HepG2 (cell line): ENCODE measurements around the gene AGMO. TPM values are rescaled to one million over a fixed set of nuclear protein-coding genes. Genes with fewer than 3 reads are reported as not detected.

Source experiments
- ATAC-seq: fragments of 200-7000 bp; cut with Tn5 transposase; 3 replicates; pipeline ENCODE4 v1.9.1; 2020; ENCODE audit warnings: mild to moderate bottlenecking, moderate library complexity
- BruUV-seq: library from RNA; stranded (reverse); fragments of 400-500 nt; replicated peaks from 2 replicates; lab custom pipeline; 2021; lab: Mats Ljungman, UMichigan
- CTCF ChIA-PET: fragments of 300-600 bp; formaldehyde crosslinking; extraction: SDS; loops from one replicate; lab custom pipeline; 2021; ENCODE audit warnings: low total read pairs, inconsistent platforms, low intra/inter-chr PET ratio; lab: Yijun Ruan, JAX
- POLR2A ChIA-PET: fragments of 350-600 bp; sonication (Branson Sonifier 250); formaldehyde crosslinking; loops from one replicate; lab custom pipeline; 2020; ENCODE audit warnings: antibody characterized with exemption, inconsistent platforms; lab: Yijun Ruan, JAX
- DNase-seq: peaks from one replicate; pipeline ENCODE4 v3.0.0-alpha.2; 2015; ENCODE audit warnings: low spot score
- FAIRE-seq: peaks from 3 replicates; lab custom pipeline; 2011; peaks lifted over from hg19 to GRCh38; lab: Jason Lieb, UNC
- H2AFZ ChIP-seq: one replicate; pipeline ENCODE4 v1.6.1; 2011; ENCODE audit warnings: low read length, inconsistent platforms
- H3K27ac ChIP-seq: fragments of 300-600 bp; 3 replicates; pipeline ENCODE4 v1.8.0; 2011; ENCODE audit warnings: mixed run types, mild to moderate bottlenecking, mixed read lengths, low read length, inconsistent platforms; ENCODE audit not compliant: insufficient read depth; ENCODE audit errors: extremely low read length
- H3K27me3 ChIP-seq, 2 experiments: fragments of 200-600 bp in 1 of 2; 2 replicates in 1 of 2; 3 replicates in 1 of 2; pipeline versions ENCODE4 v1.6.0 to v1.8.0; 2011; ENCODE audit warnings: low read length in 2 of 2, mild to moderate bottlenecking in 2 of 2, moderate library complexity in 2 of 2, inconsistent platforms in 1 of 2; ENCODE audit not compliant: insufficient read depth in 2 of 2, control insufficient read depth in 1 of 2
- H3K36me3 ChIP-seq, 2 experiments: fragments of 200-600 bp in 1 of 2; replicated peaks in 1 of 2; 2 replicates in 1 of 2; 3 replicates in 1 of 2; pipeline versions ENCODE4 v1.5.1 to v1.8.0; 2011; ENCODE audit warnings: low read length in 2 of 2, inconsistent platforms in 1 of 2; ENCODE audit not compliant: insufficient read depth in 2 of 2, control insufficient read depth in 1 of 2
- H3K4me1 ChIP-seq: 2 replicates; pipeline ENCODE4 v1.5.1; 2012; ENCODE audit warnings: low read length, inconsistent platforms; ENCODE audit not compliant: insufficient read depth
- H3K4me2 ChIP-seq: 2 replicates; pipeline ENCODE4 v1.6.0; 2011; ENCODE audit warnings: low read depth, low read length, inconsistent platforms
- H3K4me3 ChIP-seq, 3 experiments: fragments of 200-600 bp in 1 of 3; sonication (generic), shearing (Covaris generic) in 1 of 3; replicated peaks in 1 of 3; 2 replicates each; pipeline ENCODE4 v1.5.1; 2011 to 2016; ENCODE audit warnings: low read length in 3 of 3, inconsistent platforms in 2 of 3, low read depth in 2 of 3, mild to moderate bottlenecking in 2 of 3, control low read depth in 1 of 3, mixed read lengths in 1 of 3; ENCODE audit not compliant: insufficient read depth in 1 of 3
- H3K79me2 ChIP-seq: one replicate; pipeline ENCODE4 v1.6.1; 2011; ENCODE audit warnings: low read length, inconsistent platforms; ENCODE audit not compliant: insufficient read depth
- H3K9ac ChIP-seq: 2 replicates; pipeline ENCODE4 v1.6.0; 2011; ENCODE audit warnings: mild to moderate bottlenecking, low read depth, low read length, inconsistent platforms; ENCODE audit not compliant: insufficient read depth
- H3K9me3 ChIP-seq: 2 replicates; pipeline ENCODE4 v1.5.1; 2012; ENCODE audit warnings: mild to moderate bottlenecking, low read length
- H4K20me1 ChIP-seq: 2 replicates; pipeline ENCODE4 v1.6.0; 2011; ENCODE audit warnings: inconsistent platforms, mild to moderate bottlenecking, low read length, moderate library complexity; ENCODE audit not compliant: insufficient read depth
- PRDM10 ChIP-seq: sonication (generic); formaldehyde crosslinking; IDR thresholded peaks from 2 replicates; pipeline ENCODE4 v1.4.0; 2020; ENCODE audit warnings: low read depth, missing genetic modification reagents
- RELA ChIP-seq: sonication (generic); formaldehyde crosslinking; IDR thresholded peaks from 2 replicates; pipeline ENCODE4 v1.4.0; 2020; ENCODE audit warnings: missing genetic modification reagents
- SP5 ChIP-seq: IDR thresholded peaks from 2 replicates; pipeline ENCODE4 v1.6.1; 2016; ENCODE audit warnings: low read depth, borderline replicate concordance
- ZNF510 ChIP-seq: sonication (generic); formaldehyde crosslinking; IDR thresholded peaks from 2 replicates; pipeline ENCODE4 v1.4.0; 2020; ENCODE audit warnings: low read depth, mild to moderate bottlenecking, missing genetic modification reagents
- ZNF512 ChIP-seq: sonication (generic); formaldehyde crosslinking; IDR thresholded peaks from 2 replicates; pipeline ENCODE4 v1.4.0; 2020; ENCODE audit warnings: mild to moderate bottlenecking, missing genetic modification reagents
- ZNF598 ChIP-seq: sonication (generic); formaldehyde crosslinking; IDR thresholded peaks from 2 replicates; pipeline ENCODE4 v1.5.1; 2020; ENCODE audit warnings: mild to moderate bottlenecking, missing genetic modification reagents, borderline replicate concordance
- ZNF746 ChIP-seq: sonication (generic); formaldehyde crosslinking; IDR thresholded peaks from 2 replicates; pipeline ENCODE4 v1.8.0; 2022; ENCODE audit warnings: mild to moderate bottlenecking, missing genetic modification reagents
- WGBS: methylation state at CpG from one replicate; pipeline ENCODE4 v1.1.6; 2017; ENCODE audit warnings: low lambda C conversion rate; 5-methylcytosine and 5-hydroxymethylcytosine counted together
- in situ Hi-C: cut with HindIII; loops from 2 replicates; pipeline ENCODE4 v1.10.0; 2017; ENCODE audit warnings: low pct_unique_long_range_greater_than_20kb; ENCODE audit not compliant: extremely low pct_ligation_motif_present
- intact Hi-C: fragments of 100-400 bp; cut with micrococcal nuclease; formaldehyde crosslinking; loops from one replicate; pipeline ENCODE4 v1.10.0; 2022; ENCODE audit not compliant: unreplicated experiment
- polyA plus RNA-seq, 8 experiments: library from polyadenylated mRNA; depleted of rRNA in 3 of 8; stranded (reverse) in 7 of 8; unstranded in 1 of 8; fragments of >200 nt; fragmentation: Illumina TruSeq in 4 of 8; extraction: Trizol in 4 of 8; gene quantifications; 2 replicates each; pipeline versions ENCODE4 v1.2.1 to v1.2.3, GENCODE V29; 2011 to 2016; ENCODE audit warnings: low read depth in 4 of 8, missing spikeins in 1 of 8, mixed read lengths in 1 of 8; ENCODE audit not compliant: insufficient read depth in 1 of 8
- total RNA-seq, 5 experiments: library from RNA; depleted of rRNA; stranded (reverse); fragments of >200 nt; fragmentation: Illumina TruSeq; extraction: Trizol; gene quantifications; 2 replicates each; pipeline ENCODE4 v1.2.3, GENCODE V29; 2016; ENCODE audit warnings: low read depth in 1 of 5

Gene AGMO
- total and polyA plus RNA-seq, 2 of the 13 experiments (the other 11 are each of a cell fraction or from before 2014, with no cell fraction given), result 0.22 to 0.50 TPM

GRCh38 chr7:15602236-15602635 lies 40.4 kb upstream of the AGMO start:
- BruUV-seq, result no TSS peak
- Histone ChIP-seq H3K4me2 (no peak overlapping the region), H4K20me1 (no peaks in the 10 kb centered on the region), H3K4me1 (no peaks in the 10 kb centered on the region), H3K9me3 (peaks cover 38% of the 10 kb centered on the region), H3K9ac (no peak overlapping the region), H3K36me3 (no peaks in the 10 kb centered on the region), H3K27me3 (no peaks in the 10 kb centered on the region), H2AFZ (no peak overlapping the region), H3K79me2 (no peaks in the 10 kb centered on the region), H3K4me3 (no peak overlapping the region), H3K27ac (no peak overlapping the region)
- ATAC-seq (no peak), DNase-seq (no peak), FAIRE-seq (no peak)
- 2% methylated on average over 1 of the region's 1 CpG for WGBS
- CTCF ChIA-PET, result no interaction called here
- TF ChIP-seq SP5 (CRISPR knock-in tag) (no peak), ZNF598 (no peak), RELA (CRISPR knock-in tag) (no peak), ZNF510 (CRISPR knock-in tag) (no peak), ZNF746 (CRISPR knock-in tag) (no peak), PRDM10 (CRISPR knock-in tag) (no peak), ZNF512 (no peak)
- intact Hi-C loops, result no loop called here
- in situ Hi-C loops, result no loop called here
- POLR2A ChIA-PET, result no interaction called here
